ENCODE results near the gene DTD1. TPM values are rescaled to one million over a fixed set of nuclear protein-coding genes. Genes with fewer than 3 reads are reported as not detected.

DTD1 gene
- total RNA-seq, 1 donor from 2014 or later: 34.9 TPM

- no peak for DNase-seq (ENCODE audit: low spot score in 2 of 2)
- TF ChIP-seq CTCF (IDR thresholded peaks at IDR 0.05): no peak
- Histone ChIP-seq H3K36me3 (peaks cover 14 to 25% of the 10 kb centered on the region in 2 donors), H3K9me3 (no peaks in the 10 kb centered on the region), H3K27ac (no peak overlapping the region), H3K27me3 (no peaks in the 10 kb centered on the region), H3K4me3 (no peak overlapping the region), H3K4me1 (peaks cover 0 to 7% of the 10 kb centered on the region in 2 donors)
- intact Hi-C loops (cut with DNase I): no loop called here
Observed at GRCh38 chr20:18571578-18571977, 16.3 kb upstream of the DTD1 start.

GRCh38 chr20:18577942-18578341 is 9.9 kb upstream of the DTD1 start:
- intact Hi-C loops (cut with DNase I): no loop called here
- H3K27ac ChIP-seq: no peak overlapping the region
- no peaks in the 10 kb centered on the region for H3K36me3 ChIP-seq
- H3K9me3 ChIP-seq: no peaks in the 10 kb centered on the region
- DNase-seq (ENCODE audit: low spot score in 2 of 2): no peak
- no peaks in the 10 kb centered on the region for H3K27me3 ChIP-seq
- H3K4me1 ChIP-seq: no peaks in the 10 kb centered on the region
- no peak for TF ChIP-seq CTCF (IDR thresholded peaks at IDR 0.05)
- H3K4me3 ChIP-seq: no peak overlapping the region

- Histone ChIP-seq H3K4me3 (no peak overlapping the region), H3K27me3 (no peaks in the 10 kb centered on the region), H3K36me3 (no peaks in the 10 kb centered on the region), H3K27ac (no peak overlapping the region), H3K4me1 (no peaks in the 10 kb centered on the region), H3K9me3 (no peaks in the 10 kb centered on the region)
- no peak for DNase-seq (ENCODE audit: low spot score in 2 of 2)
- intact Hi-C loops (cut with DNase I): no loop called here
- TF ChIP-seq CTCF (IDR thresholded peaks at IDR 0.05): no peak
Observed at GRCh38 chr20:18578581-18578980, 9.3 kb upstream of the DTD1 start.

GRCh38 chr20:18580012-18580411 is 7.8 kb upstream of the DTD1 start:
- Histone ChIP-seq H3K4me3 (no peak overlapping the region), H3K27ac (no peak overlapping the region), H3K27me3 (no peaks in the 10 kb centered on the region), H3K4me1 (no peaks in the 10 kb centered on the region), H3K9me3 (no peaks in the 10 kb centered on the region), H3K36me3 (no peaks in the 10 kb centered on the region)
- intact Hi-C loops (cut with DNase I): no loop called here
- DNase-seq (ENCODE audit: low spot score in 2 of 2): no peak
- TF ChIP-seq CTCF (IDR thresholded peaks at IDR 0.05): no peak

GRCh38 chr20:18585134-18585533 is 2.7 kb upstream of the DTD1 start:
- no peaks in the 10 kb centered on the region for H3K27me3 ChIP-seq
- H3K9me3 ChIP-seq: no peaks in the 10 kb centered on the region
- no peak for DNase-seq (ENCODE audit: low spot score in 2 of 2)
- no peak for TF ChIP-seq CTCF (IDR thresholded peaks at IDR 0.05)
- H3K27ac ChIP-seq: no peak overlapping the region
- intact Hi-C loops (cut with DNase I): loop anchor here (2.0 to 5.0 kb wide), 2 partner anchors 210 to 298 kb away; partner anchors contain the start of gene ZNF133
- H3K4me3 ChIP-seq: no peak overlapping the region
- peaks cover 0 to 15% of the 10 kb centered on the region in 2 donors for H3K4me1 ChIP-seq
- no peaks in the 10 kb centered on the region for H3K36me3 ChIP-seq

- H3K4me3 ChIP-seq: peak overlapping the region; percentile 83 to 98
- intact Hi-C loops (cut with DNase I): loop anchor here (5.0 kb wide), 1 partner anchor 301 kb away; the partner anchor contains the start of gene ZNF133
- H3K27ac ChIP-seq: peak overlapping the region; percentile 75 to 83
- no peaks in the 10 kb centered on the region for H3K27me3 ChIP-seq
- H3K4me1 ChIP-seq: peaks cover 0 to 15% of the 10 kb centered on the region in 2 donors
- H3K36me3 ChIP-seq: no peaks in the 10 kb centered on the region
- DNase-seq (ENCODE audit: low spot score in 2 of 2): no peak
- no peak for TF ChIP-seq CTCF (IDR thresholded peaks at IDR 0.05)
- no peaks in the 10 kb centered on the region for H3K9me3 ChIP-seq
Observed at GRCh38 chr20:18588574-18588933, 700 bp downstream of the DTD1 start.

Data from ascending aorta (tissue), 2 donors.